A673 (cell line): ENCODE results near the gene C11orf52. TPM values are rescaled to one million over a fixed set of nuclear protein-coding genes. Genes with fewer than 3 reads are reported as not detected.

ENCODE experiments used
- BruUV-seq: library from RNA; stranded (reverse); fragments of 400-500 nt; replicated peaks from 2 replicates; lab custom pipeline; 2021; lab: Mats Ljungman, UMichigan
- CTCF ChIA-PET: fragments of 300-600 bp; sonication (Branson Sonifier 250); formaldehyde crosslinking; loops from one replicate; lab custom pipeline; 2022; ENCODE audit warnings: antibody characterized with exemption; lab: Charles Lee
- POLR2A ChIA-PET: fragments of 300-600 bp; sonication (Branson Sonifier 250); formaldehyde crosslinking; loops from one replicate; lab custom pipeline; 2022; ENCODE audit warnings: antibody characterized with exemption; ENCODE audit not compliant: low non-redundant PET; lab: Charles Lee
- DNase-seq: peaks from one replicate; pipeline ENCODE4 v3.0.0-alpha.2; 2015; ENCODE audit warnings: low spot score
- H3K27ac ChIP-seq: fragments of 200-600 bp; sonication (generic); 2 replicates; pipeline ENCODE4 v1.5.1; 2016; ENCODE audit warnings: mixed run types, low read depth, mild to moderate bottlenecking, mixed read lengths, antibody characterized with exemption, low read length; ENCODE audit not compliant: poor library complexity, severe bottlenecking
- H3K27me3 ChIP-seq: fragments of 200-600 bp; sonication (generic); replicated peaks from 2 replicates; pipeline ENCODE4 v1.6.1; 2017; ENCODE audit warnings: mixed run types, low read depth, mild to moderate bottlenecking, mixed read lengths, antibody characterized with exemption, low read length; ENCODE audit not compliant: insufficient read depth, poor library complexity
- H3K36me3 ChIP-seq: fragments of 200-600 bp; sonication (generic); 2 replicates; pipeline ENCODE4 v1.6.1; 2016; ENCODE audit warnings: mixed run types, mild to moderate bottlenecking, mixed read lengths, antibody characterized with exemption, low read length; ENCODE audit not compliant: insufficient read depth, poor library complexity, severe bottlenecking
- H3K4me1 ChIP-seq: fragments of 200-600 bp; sonication (generic); 2 replicates; pipeline ENCODE4 v1.6.1; 2017; ENCODE audit warnings: mixed run types, mild to moderate bottlenecking, mixed read lengths, antibody characterized with exemption, low read length; ENCODE audit not compliant: insufficient read depth, poor library complexity, severe bottlenecking
- H3K4me3 ChIP-seq: fragments of 200-600 bp; sonication (generic); 2 replicates; pipeline ENCODE4 v1.5.1; 2016; ENCODE audit warnings: low read depth, mixed run types, mild to moderate bottlenecking, mixed read lengths, low read length; ENCODE audit not compliant: poor library complexity, severe bottlenecking
- H3K9me3 ChIP-seq: fragments of 200-600 bp; sonication (generic); 2 replicates; pipeline ENCODE4 v1.6.1; 2016; ENCODE audit warnings: mixed run types, low read depth, mild to moderate bottlenecking, mixed read lengths, antibody characterized with exemption, low read length; ENCODE audit not compliant: poor library complexity, severe bottlenecking
- CTCF ChIP-seq: fragments of 300-800, 200-600 bp; sonication (generic); conservative IDR thresholded peaks from 2 replicates; pipeline ENCODE4 v1.5.1; 2017; ENCODE audit warnings: low read depth, mild to moderate bottlenecking, antibody characterized with exemption, low read length, moderate library complexity, mixed read lengths
- EZH2 ChIP-seq: fragments of 200-600 bp; sonication (generic); IDR thresholded peaks from 2 replicates; pipeline ENCODE4 v1.6.1; 2017; ENCODE audit warnings: borderline replicate concordance, low read depth, mild to moderate bottlenecking, mixed read lengths, antibody characterized with exemption, low read length; ENCODE audit not compliant: poor library complexity, severe bottlenecking
- intact Hi-C: fragments of 100-400 bp; cut with micrococcal nuclease; formaldehyde crosslinking; loops from one replicate; pipeline ENCODE4 v1.10.0; 2022; ENCODE audit not compliant: unreplicated experiment
- total RNA-seq: library from RNA; stranded (reverse); gene quantifications from 2 replicates; pipeline ENCODE4 v1.2.3, GENCODE V29; 2021

C11orf52 gene
- total RNA-seq, 1 experiment from 2014 or later, result 1.4 TPM

GRCh38 chr11:111966678-111967077, 48.0 kb downstream of the C11orf52 start:
- Histone ChIP-seq H3K4me3 (no peak overlapping the region), H3K9me3 (no peaks in the 10 kb centered on the region), H3K4me1 (no peaks in the 10 kb centered on the region), H3K36me3 (peaks cover 20% of the 10 kb centered on the region), H3K27me3 (no peaks in the 10 kb centered on the region), H3K27ac (no peak overlapping the region)
- TF ChIP-seq CTCF (no peak), EZH2 (no peak)
- DNase-seq, result no peak
- POLR2A ChIA-PET, result no interaction called here
- no TSS peak for BruUV-seq
- CTCF ChIA-PET, result no interaction called here
- intact Hi-C loops, result no loop called here

- ChIA-PET CTCF (no interaction called here), POLR2A (interaction anchor here (0.5 kb wide), 1 partner anchor 49 kb away, joined by 3 read pairs; no protein-coding TSS in a partner anchor)
- Histone ChIP-seq H3K36me3 (peaks cover 20% of the 10 kb centered on the region), H3K27ac (no peak overlapping the region), H3K9me3 (no peaks in the 10 kb centered on the region), H3K4me3 (no peak overlapping the region), H3K27me3 (no peaks in the 10 kb centered on the region), H3K4me1 (no peaks in the 10 kb centered on the region)
- DNase-seq, result no peak
- no peak for TF ChIP-seq CTCF
- TF ChIP-seq EZH2, result no peak
- BruUV-seq, result no TSS peak
- intact Hi-C loops, result no loop called here
Observed at GRCh38 chr11:111967649-111968048, 48.9 kb downstream of the C11orf52 start.

GRCh38 chr11:111969344-111969743, 50.6 kb downstream of the C11orf52 start:
- intact Hi-C loops, result no loop called here

More at GRCh38 chr11:111969344-111969743, 50.6 kb downstream of the C11orf52 start:
- DNase-seq, result no peak
- POLR2A ChIA-PET, result no interaction called here
- TF ChIP-seq EZH2 (no peak), CTCF (no peak)
- no peak overlapping the region for H3K4me3 ChIP-seq
- H3K27ac ChIP-seq, result no peak overlapping the region
- H3K36me3 ChIP-seq, result peaks cover 20% of the 10 kb centered on the region
- no TSS peak for BruUV-seq
- no peaks in the 10 kb centered on the region for H3K27me3 ChIP-seq
- H3K4me1 ChIP-seq, result no peaks in the 10 kb centered on the region
- no peaks in the 10 kb centered on the region for H3K9me3 ChIP-seq
- CTCF ChIA-PET, result no interaction called here
